Measurements from ENCODE around the gene ARL5B. TPM values are rescaled to one million over a fixed set of nuclear protein-coding genes. Genes with fewer than 3 reads are reported as not detected.

ARL5B gene
- total and polyA plus RNA-seq, 5 experiments from 2014 or later, result 0.72 to 12.9 (median 1.9) TPM

- peaks cover 2 to 35% (median 12%) of the 10 kb centered on the region in 4 donors for H3K4me1 Mint-ChIP-seq
- H3K27ac Mint-ChIP-seq, result no peak overlapping the region
- DNase-seq (no peak), ATAC-seq (no peak)
- peaks cover 0 to 3% (median 3%) of the 10 kb centered on the region in 3 donors for H3K36me3 Mint-ChIP-seq
- H3K27me3 Mint-ChIP-seq, result peaks cover 0 to 9% (median 2%) of the 10 kb centered on the region in 5 donors
- H3K9me3 Mint-ChIP-seq, result no peaks in the 10 kb centered on the region
- no peak overlapping the region for H3K4me3 Mint-ChIP-seq
- POLR2A ChIA-PET, result no interaction called here
These were observed 26.3 kb downstream of the ARL5B start for GRCh38 chr10:18685555-18685954.

DNA sequence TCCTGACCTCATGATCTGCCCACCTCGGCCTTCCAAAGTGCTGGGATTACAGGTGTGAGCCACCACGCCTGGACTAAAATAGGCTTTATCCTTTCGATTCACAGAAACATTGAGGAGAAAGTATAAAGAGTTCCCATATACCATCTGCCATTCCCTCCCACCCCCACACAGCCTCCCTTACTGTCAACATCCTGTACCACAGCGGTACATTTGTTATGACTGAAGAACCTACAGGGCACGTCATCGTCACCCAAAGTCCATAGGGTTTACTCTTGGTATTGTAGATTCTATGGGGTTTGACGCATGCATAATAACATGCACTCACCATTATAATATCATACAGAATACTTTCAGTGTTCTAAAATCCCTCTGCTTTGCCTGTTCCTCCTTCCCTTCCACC, 28.0 kb downstream of the ARL5B start:
- DNase-seq (no peak), ATAC-seq (no peak)
- no peak overlapping the region for H3K4me3 Mint-ChIP-seq
- H3K9me3 Mint-ChIP-seq, result no peaks in the 10 kb centered on the region
- no peak overlapping the region for H3K27ac Mint-ChIP-seq
- POLR2A ChIA-PET, result no interaction called here
- peaks cover 0 to 3% (median 0%) of the 10 kb centered on the region in 3 donors for H3K36me3 Mint-ChIP-seq
- H3K4me1 Mint-ChIP-seq, result peaks cover 2 to 28% (median 10%) of the 10 kb centered on the region in 4 donors
- H3K27me3 Mint-ChIP-seq, result peaks cover 0 to 9% (median 2%) of the 10 kb centered on the region in 5 donors

- POLR2A ChIA-PET, result no interaction called here
- Mint-ChIP-seq H3K27me3 (peaks cover 0 to 9% (median 2%) of the 10 kb centered on the region in 5 donors), H3K4me1 (peaks cover 0 to 23% (median 6%) of the 10 kb centered on the region in 4 donors), H3K4me3 (no peak overlapping the region), H3K9me3 (no peaks in the 10 kb centered on the region), H3K36me3 (peaks cover 0 to 3% (median 0%) of the 10 kb centered on the region in 3 donors), H3K27ac (no peak overlapping the region)
- ATAC-seq (no peak), DNase-seq (no peak)
These were observed 28.5 kb downstream of the ARL5B start for GRCh38 chr10:18687706-18688105.

GRCh38 chr10:18689498-18689897, 30.3 kb downstream of the ARL5B start:
- peaks cover 0 to 9% (median 4%) of the 10 kb centered on the region in 4 donors for H3K4me1 Mint-ChIP-seq
- H3K9me3 Mint-ChIP-seq, result no peaks in the 10 kb centered on the region
- ATAC-seq (no peak), DNase-seq (no peak)
- POLR2A ChIA-PET, result no interaction called here
- no peak overlapping the region for H3K27ac Mint-ChIP-seq
- no peak overlapping the region for H3K4me3 Mint-ChIP-seq
- no peaks in the 10 kb centered on the region for H3K36me3 Mint-ChIP-seq
- peaks cover 0 to 13% (median 2%) of the 10 kb centered on the region in 5 donors for H3K27me3 Mint-ChIP-seq

DNA sequence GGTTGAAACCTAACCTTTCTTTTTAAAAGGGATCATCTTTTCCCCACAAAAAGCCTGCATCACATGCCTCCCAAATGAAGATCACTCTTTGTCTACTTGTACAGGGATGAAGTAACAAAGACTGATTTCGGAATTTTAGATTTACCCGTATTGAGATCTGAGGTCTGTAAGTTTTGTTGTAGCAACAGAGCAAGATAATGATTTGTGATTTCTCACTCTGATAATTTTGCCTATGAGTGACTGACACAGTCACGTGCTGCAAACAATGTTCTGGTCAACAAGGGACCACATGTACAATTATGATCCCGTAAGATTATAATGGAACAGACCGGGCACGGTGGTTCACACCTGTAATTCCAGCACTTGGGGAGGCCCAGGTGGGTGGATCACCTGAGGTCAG, 31.3 kb downstream of the ARL5B start:
- H3K9me3 Mint-ChIP-seq, result no peaks in the 10 kb centered on the region
- POLR2A ChIA-PET, result no interaction called here
- no peak overlapping the region for H3K4me3 Mint-ChIP-seq
- H3K4me1 Mint-ChIP-seq, result no peaks in the 10 kb centered on the region
- DNase-seq (no peak), ATAC-seq (no peak)
- peaks cover 0 to 13% (median 2%) of the 10 kb centered on the region in 5 donors for H3K27me3 Mint-ChIP-seq
- H3K36me3 Mint-ChIP-seq, result no peaks in the 10 kb centered on the region
- H3K27ac Mint-ChIP-seq, result no peak overlapping the region

DNA sequence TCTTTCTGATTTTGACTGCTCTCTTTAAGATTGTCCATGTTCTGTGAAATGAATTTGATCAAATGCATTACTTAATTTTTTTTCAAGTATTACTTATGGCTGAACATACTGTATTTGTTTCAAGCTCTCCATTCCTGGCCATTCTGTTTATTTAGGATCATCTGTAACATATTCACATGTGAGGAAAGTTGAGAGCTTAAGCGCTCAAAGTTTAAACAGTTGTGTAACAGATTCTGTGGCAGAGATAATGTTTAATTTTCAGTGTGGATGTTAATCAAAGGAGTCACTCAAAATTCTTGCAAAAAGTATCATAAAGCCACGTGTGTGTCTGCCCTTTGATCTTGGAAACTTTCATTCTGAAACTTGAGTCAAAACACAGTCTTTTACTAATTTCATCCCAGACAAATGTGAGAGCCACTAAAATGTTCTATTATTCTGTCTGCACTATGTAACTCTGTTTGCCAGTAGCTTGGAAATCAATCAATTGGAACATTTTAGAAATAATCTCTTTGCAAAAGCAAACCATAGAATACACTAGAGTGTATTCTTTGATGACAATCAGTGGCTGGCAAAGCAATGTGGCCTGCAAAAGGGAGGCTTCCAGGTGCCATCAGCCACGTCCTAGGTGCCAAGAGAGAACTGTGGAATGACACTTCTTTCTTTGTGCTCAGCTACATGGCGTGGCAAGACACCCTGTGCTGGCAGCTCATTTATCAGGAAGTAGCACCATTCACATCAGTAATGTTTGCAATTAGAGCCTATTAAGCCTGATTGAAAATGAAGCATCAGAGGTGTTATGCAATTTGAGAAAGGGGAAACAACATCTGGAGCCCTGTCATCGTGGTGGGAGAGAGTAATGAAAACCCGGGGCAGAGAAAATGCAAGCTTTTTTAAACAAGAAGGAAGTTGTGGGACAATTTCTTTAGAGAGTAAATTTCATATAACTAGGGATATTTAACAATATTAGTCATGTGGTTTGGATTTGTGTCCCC, 40.9 kb downstream of the ARL5B start:
- Mint-ChIP-seq H3K27ac (peak overlapping the region in 1 of 10 donors; percentile 12), H3K4me3 (no peak overlapping the region), H3K9me3 (peaks cover 0 to 6% (median 0%) of the 10 kb centered on the region in 9 donors), H3K4me1 (peaks cover 0 to 3% (median under 1%) of the 10 kb centered on the region in 4 donors), H3K27me3 (peaks cover 0 to 1% (median 0%) of the 10 kb centered on the region in 5 donors), H3K36me3 (peaks cover 0 to 9% (median 4%) of the 10 kb centered on the region in 3 donors)
- POLR2A ChIA-PET, result no interaction called here
- DNase-seq, result no peak
- no peak for ATAC-seq

DNA sequence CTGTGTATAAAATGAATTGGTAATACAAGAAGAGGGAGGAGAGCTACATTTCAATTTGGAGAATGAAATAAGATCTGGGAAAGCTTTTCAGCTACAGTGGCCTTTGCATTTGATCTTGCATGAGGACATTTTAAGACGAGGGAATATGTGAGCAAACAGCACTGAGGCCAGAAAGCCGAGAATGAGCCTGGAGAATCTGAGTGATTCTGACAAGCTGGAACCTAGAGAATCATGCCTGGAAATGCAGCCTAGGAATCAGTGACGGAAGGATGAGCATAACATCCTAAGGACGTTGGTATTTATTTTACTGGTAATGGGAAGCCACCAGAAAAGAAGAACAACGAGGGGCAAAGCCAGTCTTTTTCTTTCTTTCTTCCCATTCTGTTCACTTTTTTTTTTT, 44.3 kb downstream of the ARL5B start:
- Mint-ChIP-seq H3K9me3 (no peaks in the 10 kb centered on the region), H3K36me3 (peaks cover 0 to 2% (median 0%) of the 10 kb centered on the region in 3 donors), H3K4me3 (no peak overlapping the region)

GRCh38 chr10:18710201-18710653, 51.0 kb downstream of the ARL5B start:
- Mint-ChIP-seq H3K27ac (no peak overlapping the region), H3K4me1 (no peaks in the 10 kb centered on the region), H3K27me3 (peaks cover 0 to 11% (median 5%) of the 10 kb centered on the region in 5 donors), H3K4me3 (no peak overlapping the region), H3K9me3 (no peaks in the 10 kb centered on the region), H3K36me3 (peaks cover 0 to 2% (median 0%) of the 10 kb centered on the region in 3 donors)
- POLR2A ChIA-PET, result no interaction called here
- DNase-seq (no peak), ATAC-seq (no peak)

More for the DNA sequence above, 44.3 kb downstream of the ARL5B start:
- H3K27me3 Mint-ChIP-seq, result peaks cover 0 to 4% (median 0%) of the 10 kb centered on the region in 5 donors
- no peak for DNase-seq
- no peak for ATAC-seq
- peaks cover 0 to 3% (median under 1%) of the 10 kb centered on the region in 4 donors for H3K4me1 Mint-ChIP-seq
- H3K27ac Mint-ChIP-seq, result no peak overlapping the region
- POLR2A ChIA-PET, result interaction anchor here (0.6 kb wide), 1 partner anchor 114 kb away, joined by 5 read pairs; no protein-coding TSS in a partner anchor

DNA sequence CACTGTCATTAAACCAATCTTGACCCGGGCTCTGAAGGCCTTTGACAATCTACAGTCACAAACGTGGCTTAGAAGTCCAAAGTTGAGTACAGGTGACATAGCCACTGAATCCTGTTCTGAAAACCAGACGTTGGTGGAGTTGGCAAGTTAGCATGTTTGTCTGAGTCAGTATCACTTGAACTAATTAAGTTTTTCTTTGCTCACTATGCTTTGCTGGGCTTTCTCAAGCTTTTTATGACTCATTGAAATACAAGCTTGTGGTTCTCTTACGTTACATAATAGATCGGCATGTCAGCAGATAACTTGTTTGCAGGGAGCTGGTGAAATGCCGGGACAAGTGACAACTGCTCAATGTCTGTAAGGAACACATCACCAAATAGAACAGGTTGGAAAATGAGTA, 53.8 kb downstream of the ARL5B start:
- peaks cover 0 to 12% (median 8%) of the 10 kb centered on the region in 5 donors for H3K27me3 Mint-ChIP-seq
- no peaks in the 10 kb centered on the region for H3K36me3 Mint-ChIP-seq
- no peaks in the 10 kb centered on the region for H3K4me1 Mint-ChIP-seq
- POLR2A ChIA-PET, result no interaction called here
- DNase-seq (no peak), ATAC-seq (no peak)
- no peak overlapping the region for H3K4me3 Mint-ChIP-seq
- no peaks in the 10 kb centered on the region for H3K9me3 Mint-ChIP-seq
- H3K27ac Mint-ChIP-seq, result no peak overlapping the region

GRCh38 chr10:18718991-18719390, 59.8 kb downstream of the ARL5B start:
- Mint-ChIP-seq H3K4me3 (no peak overlapping the region), H3K27ac (no peak overlapping the region), H3K4me1 (no peaks in the 10 kb centered on the region), H3K9me3 (no peaks in the 10 kb centered on the region), H3K36me3 (no peaks in the 10 kb centered on the region), H3K27me3 (peaks cover 0 to 12% (median 4%) of the 10 kb centered on the region in 5 donors)
- DNase-seq (no peak), ATAC-seq (no peak)
- POLR2A ChIA-PET, result no interaction called here

DNA sequence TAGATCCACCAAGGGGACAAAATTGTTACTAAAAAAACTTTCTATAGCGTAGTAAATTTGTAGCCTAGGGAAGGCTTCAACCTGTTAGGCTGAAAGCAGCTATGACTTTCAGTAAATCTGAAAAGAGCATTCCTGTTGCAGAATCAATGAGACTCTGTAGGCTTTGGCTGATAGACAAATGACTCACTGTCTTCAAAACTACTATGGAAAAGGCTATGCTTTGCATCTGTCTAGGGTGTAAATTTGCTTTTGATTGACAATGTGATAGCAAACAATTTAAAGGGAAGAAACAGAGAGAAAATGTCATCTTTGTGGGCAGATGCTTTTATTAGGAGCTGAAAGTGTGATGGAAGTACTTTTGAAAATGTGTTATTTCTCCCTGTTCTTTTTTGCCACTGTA, 60.6 kb downstream of the ARL5B start:
- Mint-ChIP-seq H3K27ac (no peak overlapping the region), H3K9me3 (no peaks in the 10 kb centered on the region), H3K36me3 (no peaks in the 10 kb centered on the region), H3K4me1 (no peaks in the 10 kb centered on the region), H3K27me3 (peaks cover 0 to 12% (median 4%) of the 10 kb centered on the region in 5 donors), H3K4me3 (no peak overlapping the region)
- ATAC-seq, result no peak
- no peak for DNase-seq
- POLR2A ChIA-PET, result no interaction called here

- Mint-ChIP-seq H3K27ac (peak overlapping the region in 1 of 10 donors; percentile 15), H3K9me3 (no peaks in the 10 kb centered on the region), H3K4me3 (no peak overlapping the region), H3K36me3 (no peaks in the 10 kb centered on the region), H3K27me3 (peaks cover 0 to 11% (median 4%) of the 10 kb centered on the region in 5 donors), H3K4me1 (no peaks in the 10 kb centered on the region)
- ATAC-seq, result no peak
- no peak for DNase-seq
- POLR2A ChIA-PET, result no interaction called here
These were observed 61.8 kb downstream of the ARL5B start for GRCh38 chr10:18721067-18721466.

GRCh38 chr10:18723801-18724200, 64.6 kb downstream of the ARL5B start:
- Mint-ChIP-seq H3K36me3 (no peaks in the 10 kb centered on the region), H3K4me3 (no peak overlapping the region), H3K9me3 (peaks cover 0 to 4% (median 0%) of the 10 kb centered on the region in 9 donors), H3K27ac (no peak overlapping the region), H3K4me1 (no peaks in the 10 kb centered on the region), H3K27me3 (peaks cover 0 to 7% (median 5%) of the 10 kb centered on the region in 5 donors)
- POLR2A ChIA-PET, result no interaction called here
- ATAC-seq, result no peak
- DNase-seq, result no peak

Measured in naive thymus-derived CD8-positive, alpha-beta T cell (primary cell).